Renal cortex interstitium (tissue), 11 donors: ENCODE data around the gene TMEM123. TPM values are rescaled to one million over a fixed set of nuclear protein-coding genes. Genes with fewer than 3 reads are reported as not detected.

ENCODE experiments used
- DNase-seq, 11 donors: peaks; one replicate each; pipeline ENCODE4 v3.0.0-alpha.2; 2013; ENCODE audit warnings: low read depth in 9 of 11, low spot score in 4 of 11; ENCODE audit errors: extremely low read depth in 1 of 11
- polyA plus RNA-seq, 3 donors: library from polyadenylated mRNA; unstranded; fragments of 120-200 nt; gene quantifications; one replicate each; pipeline ENCODE4 v1.2.1, GENCODE V29; 2013; ENCODE audit not compliant: insufficient read length in 3 of 3

TMEM123 gene
- polyA plus RNA-seq, 3 donors, result 274 to 314 (median 278) TPM

DNA sequence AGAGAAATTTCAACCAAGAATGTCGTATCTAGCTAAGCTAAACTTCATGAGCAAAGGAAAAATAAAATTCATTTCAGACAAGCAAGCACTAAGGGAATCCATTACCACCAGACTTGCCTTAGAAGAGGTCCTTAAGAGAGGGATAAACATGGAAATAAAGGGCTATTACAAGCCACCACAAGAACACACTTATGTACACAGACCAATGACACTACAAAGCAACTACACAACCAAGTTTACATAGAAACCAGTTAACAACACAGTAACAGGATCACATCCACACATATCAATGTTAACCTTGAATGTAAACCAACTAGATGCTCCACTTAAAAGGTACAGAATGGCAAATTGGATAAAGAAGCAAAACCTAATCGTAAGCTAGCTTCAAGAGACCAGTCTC, 38.0 kb downstream of the TMEM123 start:
- DNase-seq, result no peak

DNA sequence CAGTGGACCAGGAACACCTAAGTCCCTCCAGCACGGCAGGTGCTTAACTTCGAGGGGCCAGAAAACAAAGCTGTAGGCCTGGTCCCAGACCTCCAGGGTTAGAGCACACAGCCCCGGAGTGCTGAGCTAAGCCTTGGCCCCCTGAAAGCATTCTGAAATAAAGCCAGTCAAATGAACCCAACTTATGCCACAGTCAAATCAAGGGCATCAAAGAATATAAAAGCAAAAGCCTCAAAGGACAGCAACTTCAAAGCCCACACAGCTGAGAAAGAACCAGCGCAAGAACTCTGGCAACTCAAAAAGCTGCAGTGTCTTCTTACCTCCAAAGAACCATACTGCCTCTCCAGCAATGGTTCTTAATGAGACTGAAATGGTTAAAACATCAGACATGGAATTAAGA, 39.1 kb downstream of the TMEM123 start:
- DNase-seq, result no peak

DNA sequence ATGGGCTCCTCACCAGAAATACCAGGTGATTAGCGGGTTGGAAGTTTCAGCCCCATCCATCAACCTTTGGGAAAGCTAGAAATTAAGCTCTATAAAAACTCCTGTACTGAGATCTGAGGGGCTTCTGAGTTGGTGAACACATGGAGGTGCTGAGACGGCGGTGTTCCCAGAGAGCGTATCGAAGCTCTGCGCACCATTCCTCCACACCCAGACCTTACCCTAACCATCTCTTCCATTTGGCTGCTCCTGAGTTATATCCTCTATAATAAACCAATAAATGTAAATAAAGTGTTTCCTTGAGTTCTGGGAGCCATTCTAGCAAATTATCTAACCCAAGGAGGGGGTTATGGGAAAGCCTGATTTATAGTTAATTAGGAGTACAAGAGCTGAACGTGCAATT, 41.4 kb downstream of the TMEM123 start:
- no peak for DNase-seq

DNA sequence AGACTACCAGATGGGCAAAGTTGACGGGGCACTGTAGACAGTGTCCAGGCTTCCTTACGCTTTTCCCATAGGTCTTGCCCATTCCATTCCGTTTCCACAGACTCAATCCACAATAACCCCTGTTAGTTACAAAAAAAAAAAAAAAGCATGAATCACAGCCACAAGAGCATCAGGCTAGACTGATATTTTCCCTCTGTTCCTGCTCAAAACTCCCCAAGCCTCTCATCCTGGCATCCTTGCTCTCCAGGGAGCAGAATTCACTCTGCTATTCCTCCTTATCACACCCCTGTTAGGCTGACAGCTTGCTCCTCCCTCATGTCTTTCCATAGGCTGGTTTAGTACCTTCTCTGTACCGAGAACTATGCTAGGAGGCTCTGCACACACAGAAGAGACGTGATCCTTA, 42.2 kb downstream of the TMEM123 start:
- no peak for DNase-seq

DNA sequence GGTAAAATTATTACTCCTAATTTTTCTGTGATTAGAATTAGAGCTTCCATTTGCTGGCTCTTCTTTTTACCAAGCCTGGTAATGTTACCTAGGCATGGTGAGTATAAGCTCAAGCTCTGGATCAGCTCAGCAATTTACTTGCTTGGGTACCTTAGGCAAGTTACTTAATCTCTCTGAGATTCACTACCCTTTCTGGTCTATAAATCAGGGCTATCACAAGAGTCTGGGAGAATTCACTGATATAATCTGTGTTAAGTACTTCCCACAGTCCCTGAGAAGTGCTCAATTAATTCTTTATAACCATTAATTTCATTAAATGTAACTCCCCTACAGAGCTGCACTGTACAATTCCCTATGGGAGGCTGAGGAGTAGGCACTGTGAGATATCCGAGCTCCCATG, 44.2 kb downstream of the TMEM123 start:
- no peak for DNase-seq

DNA sequence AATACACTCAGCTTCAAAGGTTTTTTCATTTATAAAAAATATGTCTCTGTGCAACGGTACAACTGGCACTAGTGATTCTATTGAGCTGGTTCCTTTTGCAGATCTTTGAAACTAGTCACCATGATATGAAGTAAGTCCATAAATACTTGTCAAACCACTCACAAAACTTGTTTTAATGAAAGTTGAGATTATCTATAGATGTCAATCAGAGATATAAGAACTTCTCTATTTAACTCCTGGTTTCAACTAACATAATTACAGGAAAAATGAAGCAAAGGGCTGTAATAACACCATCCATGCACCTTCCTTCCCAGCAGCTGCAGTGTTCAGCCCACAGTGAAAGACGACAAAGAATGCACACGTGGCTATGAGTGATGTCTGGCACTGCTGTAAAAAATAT, 44.7 kb downstream of the TMEM123 start:
- no peak for DNase-seq

DNA sequence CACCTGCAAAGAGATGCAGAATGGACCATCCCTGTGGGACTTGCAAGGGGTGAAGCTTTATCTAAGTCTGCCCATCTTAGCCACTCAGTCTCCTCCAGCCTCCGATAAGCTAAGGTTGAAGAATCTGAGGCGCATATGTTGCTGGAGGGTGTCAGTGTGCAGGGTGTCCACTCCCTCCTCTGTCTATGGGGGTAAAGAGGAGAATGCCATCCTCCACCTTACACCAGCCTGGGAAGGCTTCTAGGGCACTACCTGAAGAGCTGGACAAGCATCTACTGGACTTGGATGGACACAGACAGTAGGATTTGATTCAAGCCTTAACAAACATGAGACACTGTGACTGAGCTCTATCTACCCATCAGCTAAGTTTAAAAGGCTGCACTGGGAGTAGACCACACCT, 46.5 kb downstream of the TMEM123 start:
- no peak for DNase-seq

DNA sequence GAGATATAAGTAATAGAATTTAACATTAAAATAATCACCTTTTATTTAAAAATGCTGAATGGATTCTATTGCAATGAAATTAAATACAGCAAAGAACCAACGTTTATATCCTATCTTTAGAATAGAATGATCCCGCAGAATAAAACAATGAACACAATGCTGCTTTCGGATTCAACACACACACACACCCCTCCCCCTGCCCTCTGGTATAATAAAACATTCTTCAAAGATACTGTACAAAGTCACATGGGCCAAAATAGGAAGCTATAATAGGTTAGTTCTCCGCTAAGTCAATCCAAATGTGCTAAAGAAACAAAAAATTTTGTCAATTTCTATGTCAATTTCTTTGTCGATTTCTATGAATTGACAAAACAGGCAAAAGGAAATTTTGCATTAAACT, 47.1 kb downstream of the TMEM123 start:
- no peak for DNase-seq

DNA sequence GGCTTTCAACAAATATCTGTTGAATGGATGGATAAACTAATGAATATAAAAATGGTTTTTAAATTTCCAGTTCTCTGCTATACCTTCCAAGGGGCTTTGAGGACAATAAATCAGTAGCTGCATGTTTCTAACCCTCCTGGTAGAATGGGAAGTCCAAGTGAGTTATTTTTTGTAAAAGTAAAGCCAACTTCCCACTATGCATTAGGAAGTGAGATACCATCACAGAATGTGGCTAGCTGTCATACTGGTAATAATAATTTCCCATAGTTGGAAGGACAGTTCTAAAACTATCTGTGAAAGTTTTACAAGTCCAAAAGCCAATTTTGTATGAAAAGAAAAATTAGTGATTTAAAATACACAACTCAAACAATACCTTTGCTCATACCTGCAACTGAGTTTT, 50.0 kb downstream of the TMEM123 start:
- no peak for DNase-seq

DNA sequence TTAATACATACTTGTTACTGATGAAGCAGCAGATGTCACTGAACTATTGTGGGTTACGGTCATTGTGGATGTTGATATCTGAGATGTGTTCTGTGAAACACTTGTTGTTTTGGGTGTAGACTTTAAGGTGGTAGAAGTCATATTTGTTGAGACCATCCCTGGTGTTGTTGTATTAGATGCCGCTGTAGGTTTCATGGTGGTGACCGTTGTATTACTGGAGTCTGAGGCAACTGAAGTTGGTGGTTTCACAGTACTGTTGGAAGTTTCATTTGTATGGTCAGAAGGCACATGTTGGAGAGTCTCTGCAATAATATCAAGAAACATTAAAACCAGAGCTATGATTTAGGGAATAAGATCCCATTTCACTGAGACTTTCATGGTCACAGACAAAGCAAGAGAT, 50.7 kb downstream of the TMEM123 start:
- no peak for DNase-seq

DNA sequence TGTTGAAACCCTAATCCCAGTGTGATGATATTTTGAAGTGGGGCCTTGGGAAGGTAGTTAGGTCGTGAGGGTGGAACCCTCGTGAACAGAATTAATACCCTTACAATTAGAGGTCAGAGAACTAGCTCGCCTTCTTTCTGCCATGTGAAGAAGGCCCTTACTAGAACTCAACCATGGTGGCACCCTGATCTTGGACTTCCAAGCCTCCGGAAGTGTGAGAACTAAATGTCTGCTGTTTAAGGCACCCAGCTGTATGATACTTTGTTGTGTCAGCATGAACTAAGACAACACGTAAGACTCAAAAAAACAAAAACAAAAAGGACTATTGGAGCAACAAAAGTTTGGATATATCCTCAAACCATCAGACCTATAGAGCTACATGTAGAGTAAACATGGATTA, 52.0 kb downstream of the TMEM123 start:
- DNase-seq, result no peak

DNA sequence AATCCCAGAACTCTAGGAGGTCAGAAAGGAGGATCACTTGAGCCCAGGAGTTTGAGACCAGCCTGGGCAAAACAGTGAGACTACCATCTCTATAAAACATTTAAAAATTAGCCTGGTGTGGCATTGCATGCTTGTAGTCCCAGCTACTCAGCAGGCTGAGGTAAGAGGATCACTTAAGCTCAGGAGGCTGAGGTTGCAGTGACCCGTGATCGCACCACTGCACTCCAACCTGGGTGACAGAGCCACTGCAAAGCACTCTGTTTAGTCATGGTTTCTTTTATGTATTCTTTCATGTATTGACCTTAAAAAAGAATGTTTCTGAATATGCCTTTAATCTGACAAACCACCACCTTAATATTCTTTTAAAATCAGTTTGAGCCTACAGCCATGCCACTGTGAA, 53.4 kb downstream of the TMEM123 start:
- DNase-seq, result no peak

DNA sequence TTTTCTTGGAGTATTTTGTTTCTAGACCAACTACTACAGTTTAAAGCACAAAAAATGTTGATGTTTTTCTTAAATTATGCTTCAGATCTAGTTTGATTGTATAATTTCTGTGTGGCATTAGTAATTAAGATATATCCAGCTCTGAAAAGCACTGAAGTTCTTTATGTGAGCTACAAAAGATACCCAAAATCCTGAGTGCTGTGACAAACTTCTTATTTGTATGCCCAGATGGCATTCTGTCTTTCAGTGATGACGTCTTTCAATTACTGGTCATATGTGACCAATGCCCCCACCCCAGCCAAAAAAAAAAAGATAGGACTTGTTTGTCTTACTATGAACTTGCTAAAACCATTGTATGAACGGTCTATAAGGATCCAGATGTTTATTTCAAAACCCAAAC, 54.3 kb downstream of the TMEM123 start:
- DNase-seq, result no peak

DNA sequence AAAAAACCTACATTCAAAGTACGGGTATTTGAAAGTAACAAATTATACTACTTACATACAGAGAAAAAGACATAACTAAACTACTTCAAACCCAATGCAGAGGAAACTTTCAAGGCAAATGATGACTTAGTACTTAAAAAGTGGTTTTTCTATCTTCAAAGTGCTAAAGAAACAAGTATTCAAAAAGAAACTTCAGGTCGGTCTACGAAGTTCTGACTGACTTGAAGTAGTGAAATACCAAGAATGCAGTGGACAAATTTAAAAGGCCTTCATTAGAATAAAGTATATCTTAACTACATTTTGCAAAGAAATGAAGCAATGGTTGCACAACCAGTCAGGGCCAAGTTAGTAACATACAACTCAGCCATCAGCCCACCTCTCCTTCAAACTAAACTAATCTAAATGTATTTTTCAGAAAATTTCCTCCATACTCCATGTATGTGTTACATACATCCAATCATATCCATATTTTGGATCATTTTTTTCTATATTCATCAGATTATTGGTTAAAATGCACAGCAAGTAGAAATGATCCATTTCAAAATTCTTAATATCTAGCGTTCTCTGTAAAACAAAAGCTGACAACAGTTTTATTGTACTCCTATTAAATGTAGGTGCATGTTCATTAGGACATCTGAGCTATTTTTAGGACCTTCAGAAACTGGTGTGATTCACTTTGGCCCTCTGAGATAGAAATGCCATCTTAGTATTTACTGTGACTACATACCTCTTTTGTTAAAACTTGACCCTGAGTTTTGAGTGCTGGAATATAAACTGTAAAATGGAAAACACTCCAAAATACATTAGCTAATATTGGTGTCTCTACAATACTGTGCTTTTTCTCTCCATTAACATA, 55.6 kb downstream of the TMEM123 start:
- DNase-seq, result no peak

DNA sequence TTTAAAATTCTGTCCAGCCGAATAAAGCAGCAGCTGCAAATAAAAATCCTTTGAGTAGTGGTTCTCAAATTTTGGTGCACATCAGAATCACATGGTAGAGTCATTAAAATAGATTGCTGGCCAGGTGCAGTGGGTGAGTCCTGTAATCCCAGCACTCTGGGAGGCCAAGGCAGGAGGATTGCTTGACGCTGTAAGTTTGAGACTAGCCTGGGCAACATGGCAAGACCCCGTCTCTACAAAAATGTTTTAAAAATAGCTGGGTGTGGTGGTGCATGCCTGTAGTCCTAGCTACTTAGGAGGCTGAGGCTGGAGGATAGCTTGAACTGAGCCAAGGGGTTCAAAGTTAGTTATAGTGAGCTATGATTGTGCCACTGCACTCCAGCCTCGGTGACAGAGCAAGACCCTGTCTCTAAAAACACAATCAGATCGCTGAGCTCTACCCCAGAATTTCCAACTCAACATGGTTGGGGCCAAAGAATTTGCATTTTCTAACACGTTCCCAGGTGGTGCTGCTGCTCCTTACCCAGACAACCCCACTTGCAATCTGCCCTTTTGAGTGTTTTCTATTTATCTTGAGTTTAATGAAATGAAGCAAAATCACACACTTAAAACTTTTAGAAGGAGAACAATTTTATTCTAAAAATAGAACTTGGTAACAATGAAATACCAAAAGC, 56.7 kb downstream of the TMEM123 start:
- no peak for DNase-seq

DNA sequence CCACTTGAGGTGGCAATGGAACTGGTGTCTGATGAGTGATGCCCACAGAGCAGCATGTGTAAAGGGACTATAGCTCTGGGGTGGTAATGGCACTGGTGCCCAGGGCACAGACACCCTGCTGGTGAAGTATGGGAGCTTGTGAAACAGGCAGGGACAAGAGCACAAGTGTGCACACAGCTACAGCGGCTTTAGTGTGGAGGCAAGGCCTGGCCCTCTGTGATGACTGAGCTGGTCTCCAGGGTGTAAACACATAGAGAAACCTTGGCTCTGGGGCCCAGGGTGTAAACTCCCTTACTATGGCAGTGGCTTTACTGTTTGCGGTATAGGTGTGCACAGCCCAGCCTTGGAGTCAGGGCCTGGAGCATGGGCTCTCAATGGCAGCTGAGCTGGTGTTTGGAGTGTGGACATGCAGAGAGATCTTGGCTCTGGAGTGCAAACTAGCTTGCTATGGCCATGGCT, 59.3 kb downstream of the TMEM123 start:
- DNase-seq, result no peak

DNA sequence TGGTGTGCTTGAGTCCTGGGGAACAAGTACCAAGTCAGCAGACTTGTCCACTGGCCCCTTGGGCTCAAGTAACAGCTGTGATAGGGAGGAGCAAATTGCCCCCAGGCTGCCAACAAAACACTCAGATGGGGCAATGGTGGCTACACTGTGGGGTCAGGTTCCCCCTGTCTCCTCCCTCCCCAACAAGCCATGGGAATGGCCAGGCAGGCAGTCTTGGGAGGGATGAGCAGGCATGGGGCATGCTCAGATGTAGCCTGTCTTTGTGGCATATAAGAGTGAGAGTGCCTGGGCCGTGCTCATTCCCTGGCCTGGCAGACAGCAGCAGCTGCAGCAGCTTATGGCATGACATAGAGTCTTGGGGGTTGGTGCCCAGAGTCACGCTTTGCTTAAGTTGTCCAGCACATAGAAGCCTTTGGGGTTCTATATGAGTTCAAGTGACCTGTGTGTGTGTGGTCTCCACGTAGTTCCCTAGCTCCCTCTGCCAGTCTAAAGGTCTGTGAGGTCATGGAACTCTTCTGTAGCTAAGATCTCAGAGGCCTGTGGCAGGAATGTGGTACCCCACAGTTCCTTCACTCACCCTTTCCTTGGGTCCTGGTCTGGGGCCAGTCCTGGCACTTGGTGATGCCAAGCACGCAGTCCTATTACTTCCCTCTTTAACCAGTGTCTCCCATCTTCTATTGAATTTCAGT, 60.9 kb downstream of the TMEM123 start:
- no peak for DNase-seq

DNA sequence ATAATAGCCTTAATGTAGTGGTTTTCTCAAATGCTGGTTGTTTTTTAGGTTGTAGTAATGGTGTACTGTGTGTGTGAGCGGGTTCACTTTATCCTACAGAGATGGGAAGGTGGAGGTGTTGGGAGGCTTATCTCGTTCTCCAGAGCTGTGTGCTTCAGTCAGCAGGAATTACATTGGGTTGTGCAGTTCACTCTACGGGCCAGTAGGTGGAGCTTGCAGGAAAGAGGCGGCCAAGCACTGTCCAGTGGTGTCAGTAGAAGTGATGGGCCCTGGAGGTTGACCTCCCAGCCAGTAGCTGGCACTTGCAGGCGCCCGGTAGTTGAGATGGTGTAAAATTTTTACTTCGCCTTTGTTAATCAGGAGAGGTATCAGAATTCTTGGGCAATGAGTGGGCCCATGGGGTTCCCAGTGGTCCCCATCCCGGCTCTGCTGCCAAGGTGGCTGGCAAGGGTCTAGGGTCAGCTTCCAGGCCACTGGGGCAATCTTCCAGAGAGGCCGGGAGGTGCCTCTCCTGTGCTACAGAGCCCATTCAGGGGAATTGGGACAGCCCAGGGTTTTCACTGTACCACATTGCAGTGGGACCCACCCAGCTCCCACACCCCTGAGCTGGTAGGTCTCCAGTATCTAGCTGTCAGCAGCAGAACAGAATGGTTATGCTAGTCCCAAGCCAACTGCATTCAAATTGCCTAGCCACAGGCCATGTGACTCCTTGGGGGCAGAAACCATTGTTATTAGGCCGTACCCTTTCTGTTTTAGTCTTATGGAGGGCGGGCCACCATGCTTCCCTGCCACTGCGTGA, 61.7 kb downstream of the TMEM123 start:
- DNase-seq, result peak in 2 of 11 donors; percentile 18 to 24

DNA sequence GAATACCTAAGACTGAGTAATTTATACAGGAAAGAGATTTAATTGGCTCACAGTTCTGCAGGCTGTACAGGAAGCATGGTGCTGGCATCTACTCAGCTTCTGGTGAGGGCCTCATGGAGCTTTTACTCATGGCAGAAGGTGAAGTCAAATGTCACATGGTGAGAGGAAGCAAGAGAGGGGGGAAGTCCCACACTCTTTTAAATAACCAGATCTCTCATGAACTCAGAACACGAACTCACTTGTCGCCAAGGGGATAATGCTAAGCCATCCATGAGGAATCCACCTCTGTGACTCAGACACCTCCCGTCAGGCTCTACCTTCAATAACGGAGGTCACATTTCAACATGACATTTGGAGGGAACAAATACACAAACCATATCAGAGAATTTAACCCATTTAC, 63.3 kb downstream of the TMEM123 start:
- no peak for DNase-seq
